ENCODE measurements around the gene STUB1.

STUB1 gene

DNA sequence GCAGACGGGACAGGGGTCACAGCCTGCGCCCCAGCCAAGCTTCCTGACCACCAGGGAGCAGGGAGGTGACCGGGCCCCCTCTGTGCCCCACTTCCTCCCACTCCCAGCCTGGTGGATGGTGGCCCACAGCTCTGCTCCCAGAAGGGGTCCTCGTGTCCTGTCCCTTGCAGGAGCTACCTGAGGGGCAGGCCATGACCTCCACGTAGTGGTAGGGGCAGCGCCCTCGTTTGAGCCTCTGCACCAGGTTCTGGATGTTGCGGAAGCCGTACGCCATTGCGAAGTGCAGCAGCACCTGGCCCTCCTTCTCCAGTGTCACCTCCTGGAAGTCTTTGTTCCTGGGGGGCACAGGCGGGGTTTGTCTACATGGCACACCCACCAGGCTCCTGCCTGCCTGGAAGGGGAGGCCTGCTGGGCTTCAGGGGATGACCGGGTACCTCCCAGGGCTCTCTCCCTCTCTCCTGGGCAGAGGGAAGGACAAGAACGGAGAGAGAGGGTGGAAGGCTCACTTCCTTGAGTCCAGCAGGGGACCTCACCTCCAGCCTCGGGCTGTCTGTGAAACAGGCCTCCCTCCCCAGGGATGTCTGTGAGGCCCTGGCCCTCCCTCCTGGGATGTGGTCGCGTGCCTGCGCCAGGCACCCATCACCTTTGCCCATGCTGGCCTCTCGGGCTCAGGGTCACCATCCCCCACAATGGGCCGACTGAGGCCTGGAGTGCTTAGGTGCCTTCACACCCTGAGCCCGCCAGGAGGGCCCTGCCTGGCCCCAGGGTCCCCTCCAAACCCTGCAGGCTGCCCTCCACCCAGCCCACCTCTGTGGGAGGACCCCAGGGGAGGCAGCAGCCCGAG lies 50.7 kb downstream of the STUB1 start:
- Histone ChIP-seq H3K4me2 (ENCODE audit: low read depth, low read length) (no peak overlapping the region), H3K36me3 (replicated peaks; ENCODE audit: insufficient read depth, low read length) (no peaks in the 10 kb centered on the region), H3K27ac (ENCODE audit: low read length) (no peak overlapping the region), H3K4me1 (ENCODE audit: low read length) (peaks cover 15% of the 10 kb centered on the region), H3K9me2 (replicated peaks; ENCODE audit: insufficient read depth, low read length) (no peaks in the 10 kb centered on the region), H2AFZ (ENCODE audit: low read length) (no peak overlapping the region), H3K4me3 (ENCODE audit: low read length) (no peak overlapping the region), H3K27me3 (replicated peaks; ENCODE audit: insufficient read depth, low read length) (no peaks in the 10 kb centered on the region), H3K79me2 (ENCODE audit: low read length) (no peaks in the 10 kb centered on the region), H4K20me1 (ENCODE audit: insufficient read depth, low read length) (no peaks in the 10 kb centered on the region), H3K9ac (ENCODE audit: low read length) (no peak overlapping the region), H3K9me3 (replicated peaks; ENCODE audit: insufficient read depth, low read length) (no peaks in the 10 kb centered on the region), H3F3A (ENCODE audit: insufficient read depth, low read length) (peaks cover 25% of the 10 kb centered on the region)
- TF ChIP-seq, protein P1, sequence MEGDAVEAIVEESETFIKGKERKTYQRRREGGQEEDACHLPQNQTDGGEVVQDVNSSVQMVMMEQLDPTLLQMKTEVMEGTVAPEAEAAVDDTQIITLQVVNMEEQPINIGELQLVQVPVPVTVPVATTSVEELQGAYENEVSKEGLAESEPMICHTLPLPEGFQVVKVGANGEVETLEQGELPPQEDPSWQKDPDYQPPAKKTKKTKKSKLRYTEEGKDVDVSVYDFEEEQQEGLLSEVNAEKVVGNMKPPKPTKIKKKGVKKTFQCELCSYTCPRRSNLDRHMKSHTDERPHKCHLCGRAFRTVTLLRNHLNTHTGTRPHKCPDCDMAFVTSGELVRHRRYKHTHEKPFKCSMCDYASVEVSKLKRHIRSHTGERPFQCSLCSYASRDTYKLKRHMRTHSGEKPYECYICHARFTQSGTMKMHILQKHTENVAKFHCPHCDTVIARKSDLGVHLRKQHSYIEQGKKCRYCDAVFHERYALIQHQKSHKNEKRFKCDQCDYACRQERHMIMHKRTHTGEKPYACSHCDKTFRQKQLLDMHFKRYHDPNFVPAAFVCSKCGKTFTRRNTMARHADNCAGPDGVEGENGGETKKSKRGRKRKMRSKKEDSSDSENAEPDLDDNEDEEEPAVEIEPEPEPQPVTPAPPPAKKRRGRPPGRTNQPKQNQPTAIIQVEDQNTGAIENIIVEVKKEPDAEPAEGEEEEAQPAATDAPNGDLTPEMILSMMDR (IDR thresholded peaks at IDR 0.05; ENCODE audit: low read length) = no peak
- TF ChIP-seq EZH2 (optimal IDR thresholded peaks at IDR 0.05; ENCODE audit: low read depth, low read length) (no peak), EZH2phosphoT487 (IDR thresholded peaks at IDR 0.05; ENCODE audit: low read length) (no peak)
- DNase-seq = no peak

DNA sequence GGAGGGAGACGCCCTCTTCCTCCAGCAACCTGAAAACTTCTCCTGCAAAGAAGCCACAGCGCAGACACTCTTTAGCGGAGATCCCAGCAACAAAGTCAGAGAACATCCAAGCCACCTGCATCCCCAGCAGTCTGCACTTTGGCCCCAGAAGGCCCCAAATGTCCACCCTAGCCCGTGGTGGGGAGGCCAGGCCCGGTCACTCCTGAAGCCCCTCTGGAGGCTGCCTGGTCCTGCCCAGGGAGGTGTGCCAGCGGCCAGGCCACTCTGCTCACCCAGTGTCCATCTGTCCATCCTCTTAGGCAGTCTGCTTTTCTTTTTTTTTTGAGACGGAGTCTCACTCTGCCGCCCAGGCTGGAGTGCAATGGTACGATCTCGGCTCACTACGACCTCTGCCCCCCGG lies 52.1 kb downstream of the STUB1 start:
- H3K9ac ChIP-seq (ENCODE audit: low read length) = no peak overlapping the region
- H3K4me1 ChIP-seq (ENCODE audit: low read length) = peaks cover 29% of the 10 kb centered on the region
- TF ChIP-seq EZH2phosphoT487 (IDR thresholded peaks at IDR 0.05; ENCODE audit: low read length) = no peak
- TF ChIP-seq EZH2 (optimal IDR thresholded peaks at IDR 0.05; ENCODE audit: low read depth, low read length) = no peak
- TF ChIP-seq, protein P1 (IDR thresholded peaks at IDR 0.05; ENCODE audit: low read length) = no peak
- H2AFZ ChIP-seq (ENCODE audit: low read length) = no peak overlapping the region
- peaks cover 29% of the 10 kb centered on the region for H3F3A ChIP-seq (ENCODE audit: insufficient read depth, low read length)
- H3K4me3 ChIP-seq (ENCODE audit: low read length) = no peak overlapping the region
- no peaks in the 10 kb centered on the region for H3K27me3 ChIP-seq (replicated peaks; ENCODE audit: insufficient read depth, low read length)
- H3K27ac ChIP-seq (ENCODE audit: low read length) = no peak overlapping the region
- no peak for DNase-seq
- no peak overlapping the region for H3K4me2 ChIP-seq (ENCODE audit: low read depth, low read length)
- H3K36me3 ChIP-seq (replicated peaks; ENCODE audit: insufficient read depth, low read length) = no peaks in the 10 kb centered on the region
- no peaks in the 10 kb centered on the region for H3K79me2 ChIP-seq (ENCODE audit: low read length)
- no peaks in the 10 kb centered on the region for H3K9me3 ChIP-seq (replicated peaks; ENCODE audit: insufficient read depth, low read length)
- no peaks in the 10 kb centered on the region for H3K9me2 ChIP-seq (replicated peaks; ENCODE audit: insufficient read depth, low read length)
- H4K20me1 ChIP-seq (ENCODE audit: insufficient read depth, low read length) = no peaks in the 10 kb centered on the region

Data from MM.1S (cell line).